Stimulated activated CD8-positive, alpha-beta memory T cell treated with anti-CD3 and anti-CD28 coated beads, Interleukin-12 subunit alpha, Interleukin-12 subunit beta, amount 100 ng/mL, for 1 hour (primary cell): ENCODE measurements around the gene CTNNA2.
"Not testable (repeated sequence)": the region's sequence is repeated elsewhere in the genome, so short reads cannot be mapped to it uniquely, and the experiment has no call there.

Experiments
- DNase-seq: peaks from one replicate; pipeline ENCODE4 v3.0.0-alpha.2; 2020; ENCODE audit warnings: low read depth

The CTNNA2 gene

DNA sequence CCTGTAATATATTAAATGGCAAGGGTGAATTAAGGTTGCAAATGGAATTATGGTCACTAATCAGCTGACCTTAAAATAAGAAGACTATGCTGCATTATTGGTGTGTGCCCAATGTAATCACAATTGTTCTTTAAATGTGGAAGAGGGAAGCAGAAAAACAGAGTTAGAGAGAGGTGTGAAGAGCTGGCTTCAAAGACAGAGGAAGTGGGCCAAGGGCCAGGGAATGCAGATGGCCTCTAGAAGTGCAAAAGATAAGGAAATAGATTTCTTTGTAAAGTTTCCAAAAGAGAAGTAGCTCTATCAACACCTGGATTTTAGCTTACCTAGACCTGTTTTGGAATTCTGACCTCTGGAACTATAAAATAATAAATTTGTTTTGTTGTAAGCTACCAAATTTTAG, 515.7 kb downstream of the CTNNA2 start:
- DNase-seq, result no peak

DNA sequence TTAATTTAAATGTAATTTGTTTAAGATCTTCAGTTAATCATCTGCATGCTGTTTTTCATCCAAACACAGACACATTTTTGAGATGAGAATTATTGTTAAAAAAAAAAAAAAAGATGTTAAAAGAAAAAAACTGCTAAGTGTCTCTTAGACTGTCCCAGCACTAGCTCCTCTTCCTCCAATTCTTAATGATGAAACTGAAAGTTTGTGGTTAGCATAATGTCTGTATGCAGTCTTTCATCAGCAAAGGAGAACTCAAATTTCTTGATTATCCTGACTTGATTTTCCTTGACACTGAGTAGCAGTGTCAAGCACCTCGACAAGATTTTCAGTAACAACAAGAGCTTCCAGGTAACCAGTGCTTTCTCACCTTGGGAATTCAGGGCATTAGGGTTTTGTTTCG, 517.3 kb downstream of the CTNNA2 start:
- DNase-seq, result no peak

DNA sequence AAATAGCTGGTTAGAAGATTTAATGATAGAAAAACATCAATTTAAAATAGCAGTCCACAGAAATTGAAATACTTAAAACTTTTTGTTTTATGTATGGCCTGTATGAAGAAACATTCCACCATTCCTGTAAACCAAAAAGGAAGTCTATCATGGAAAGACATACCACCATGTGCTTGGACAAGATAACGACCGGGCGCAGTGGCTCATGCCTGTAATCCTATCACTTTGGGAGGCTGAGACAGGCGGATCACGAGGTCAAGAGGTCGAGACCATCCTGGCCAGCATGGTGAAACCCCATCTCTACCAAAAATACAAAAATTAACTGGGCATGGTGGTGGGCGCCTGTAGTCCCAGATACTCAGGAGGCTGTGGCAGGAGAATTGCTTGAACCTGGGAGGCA, 519.8 kb downstream of the CTNNA2 start:
- not testable (repeated sequence) for DNase-seq

DNA sequence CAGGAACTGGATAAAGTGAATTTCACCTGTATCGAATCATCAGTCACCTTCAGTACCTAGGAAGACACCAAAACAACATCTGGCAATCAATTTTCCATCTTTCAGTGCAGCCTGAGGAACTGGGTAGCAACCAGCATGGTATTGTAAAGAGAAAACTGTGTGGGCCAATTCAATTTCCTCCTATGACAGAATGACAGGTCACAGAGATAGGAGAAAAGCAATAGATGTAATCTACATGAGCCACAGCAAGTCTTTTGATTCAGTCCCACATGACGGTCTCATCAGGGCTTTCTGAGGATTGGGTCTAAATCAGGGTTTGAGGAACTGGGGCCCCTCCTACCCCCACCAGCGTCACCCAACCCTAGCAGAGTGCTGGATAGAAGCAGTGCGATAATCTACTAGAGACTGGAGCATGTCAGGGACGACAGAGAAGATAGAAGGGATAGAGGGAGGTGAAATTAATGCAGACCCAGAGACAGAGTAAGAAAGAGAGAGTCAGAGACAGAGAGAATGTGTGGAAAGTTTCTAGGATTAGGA, 523.0 kb downstream of the CTNNA2 start:
- DNase-seq, result no peak

DNA sequence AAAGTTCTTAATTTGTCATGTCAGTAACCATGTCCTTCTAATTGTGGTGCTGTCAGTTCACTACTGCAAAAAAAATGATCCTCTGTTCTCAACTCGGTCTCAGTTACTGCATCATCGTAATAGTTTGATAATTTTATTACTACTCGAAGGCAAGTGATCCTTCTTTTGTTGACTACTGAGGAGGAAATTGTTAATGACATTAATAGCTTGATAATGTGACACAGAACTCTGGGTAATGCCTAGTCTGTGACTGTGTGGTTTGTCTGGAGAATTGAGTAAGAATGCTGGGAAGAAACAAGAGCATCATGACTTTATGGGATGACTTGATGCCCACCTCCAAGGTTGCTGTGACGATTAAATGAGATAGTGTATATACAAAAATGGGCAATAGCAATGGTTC, 524.5 kb downstream of the CTNNA2 start:
- no peak for DNase-seq

DNA sequence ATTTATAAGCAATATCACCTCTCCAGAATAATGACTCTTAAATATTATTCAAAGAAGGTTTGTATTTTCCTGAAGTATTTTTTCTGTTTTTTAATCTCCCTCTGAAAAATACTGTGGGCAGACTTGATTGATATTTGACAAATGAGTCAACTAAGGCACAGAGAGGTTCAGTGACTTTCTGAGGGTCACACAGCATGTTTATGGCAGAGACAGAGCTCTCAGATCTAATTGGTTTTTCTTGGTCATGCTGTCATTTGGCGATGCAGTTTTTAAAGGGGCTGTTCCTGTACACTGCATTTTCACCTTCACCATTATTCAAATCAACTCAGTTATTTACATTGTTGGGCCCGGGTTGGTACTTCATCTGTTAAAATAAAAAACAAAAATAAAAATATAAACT, 527.4 kb downstream of the CTNNA2 start:
- no peak for DNase-seq

DNA sequence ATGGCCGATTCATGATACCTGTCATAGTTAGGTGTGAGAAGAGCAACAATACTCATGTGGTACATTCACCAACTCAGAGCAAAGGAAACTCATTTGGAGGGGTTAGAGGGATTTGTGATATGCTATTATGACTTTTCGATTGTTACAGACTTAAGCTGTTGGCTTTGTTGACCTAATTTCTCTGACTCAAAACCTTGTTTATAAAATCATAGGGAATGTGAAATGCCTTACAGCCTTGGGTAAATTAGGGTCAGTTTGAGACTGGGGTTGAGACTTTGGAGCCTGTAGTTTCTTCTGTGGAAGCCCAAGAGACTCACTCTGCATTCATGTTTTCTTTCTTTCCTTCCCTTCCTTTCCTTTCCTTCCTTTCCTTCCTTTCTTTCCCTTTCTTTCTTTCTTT, 529.8 kb downstream of the CTNNA2 start:
- no peak for DNase-seq

DNA sequence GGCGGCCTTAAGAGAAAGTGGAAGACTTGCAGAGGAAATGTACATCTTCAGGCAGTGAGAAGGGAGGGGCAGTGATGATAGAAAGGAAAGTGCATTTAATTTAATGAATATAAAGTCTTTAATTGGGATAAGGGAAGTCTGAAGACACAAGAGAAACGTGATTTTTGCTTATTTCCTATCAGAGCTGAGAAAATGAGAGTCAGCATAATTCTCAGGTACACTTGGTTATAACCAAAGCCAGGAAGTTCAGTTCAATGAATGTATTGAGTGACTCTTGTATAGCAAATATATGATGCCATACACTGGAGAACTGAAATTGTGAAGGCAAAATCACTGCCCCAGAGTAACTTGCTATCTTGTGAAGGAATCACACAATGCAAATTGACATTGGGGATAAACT, 535.4 kb downstream of the CTNNA2 start:
- DNase-seq, result no peak

DNA sequence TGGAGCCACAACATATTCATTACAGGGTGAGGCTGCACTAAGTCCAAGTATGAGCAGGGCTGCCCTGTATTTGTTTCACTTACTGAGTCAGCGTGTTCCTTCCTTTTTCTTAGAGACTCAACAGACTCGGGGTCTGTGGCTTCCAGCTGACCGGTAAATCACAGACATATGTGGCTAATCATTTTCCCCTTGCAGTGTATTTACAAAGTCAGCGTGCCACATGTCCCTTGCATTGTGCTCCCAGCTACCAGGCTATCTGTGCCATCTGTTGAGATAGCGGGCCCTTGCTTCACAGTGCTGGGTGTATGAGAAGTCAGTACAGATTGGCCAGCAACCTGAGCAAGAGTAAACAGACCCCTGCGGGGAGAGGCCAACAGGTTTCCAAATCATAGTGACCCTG, 537.4 kb downstream of the CTNNA2 start:
- no peak for DNase-seq

DNA sequence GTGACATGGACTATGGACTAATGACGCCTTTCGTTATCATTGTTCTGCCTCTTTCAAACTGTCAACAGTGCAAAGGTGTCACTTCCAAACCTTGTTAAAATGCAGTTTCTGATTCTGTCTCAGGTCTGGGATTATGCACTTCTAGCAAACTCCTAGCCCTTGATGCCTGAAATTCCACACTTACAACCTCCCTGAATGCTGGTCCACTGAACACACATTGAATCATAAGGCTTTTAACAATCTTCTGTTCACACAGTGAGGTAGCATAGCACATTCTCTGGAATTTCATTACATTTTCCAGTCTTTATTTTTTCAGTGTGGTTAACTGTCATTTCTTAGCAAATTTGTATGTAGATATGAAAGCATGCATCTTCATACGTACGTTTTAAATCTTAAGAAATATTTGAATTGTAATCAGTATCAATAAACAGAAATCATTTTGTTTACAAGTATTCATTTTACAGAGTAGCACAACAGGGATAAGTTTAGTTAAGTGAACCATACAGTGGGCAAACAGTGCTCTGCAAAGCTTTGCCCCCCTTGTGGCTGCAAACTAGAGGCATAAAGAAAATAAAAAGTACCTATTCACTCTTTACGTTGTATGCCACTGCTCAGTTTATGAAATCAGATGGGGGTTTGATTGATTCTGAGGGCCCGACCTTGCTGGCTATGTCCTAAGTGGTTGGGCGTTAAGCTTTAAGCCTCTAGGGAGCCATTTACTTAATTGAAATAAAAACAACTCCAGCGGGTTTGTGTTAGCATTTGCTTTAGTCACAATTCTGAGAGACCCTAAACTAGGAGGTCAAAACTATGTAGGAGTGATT, 540.9 kb downstream of the CTNNA2 start:
- DNase-seq, result no peak

DNA sequence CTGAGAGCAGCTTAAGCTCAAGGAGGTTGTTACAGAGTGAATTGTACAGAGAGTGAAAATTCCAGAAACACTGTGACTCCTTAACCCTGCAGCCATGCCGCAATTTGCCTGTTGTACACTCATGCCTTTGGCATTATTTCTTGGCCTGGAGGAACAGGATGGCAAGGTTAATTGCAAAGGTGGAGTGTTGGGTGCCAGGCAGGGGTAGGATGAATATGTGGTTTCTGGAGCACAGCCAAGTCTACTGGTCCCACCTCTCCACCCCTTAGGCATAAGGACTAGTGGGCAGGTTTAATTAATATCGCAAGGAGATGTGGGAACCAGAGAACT, 541.5 kb downstream of the CTNNA2 start:
- DNase-seq, result no peak

DNA sequence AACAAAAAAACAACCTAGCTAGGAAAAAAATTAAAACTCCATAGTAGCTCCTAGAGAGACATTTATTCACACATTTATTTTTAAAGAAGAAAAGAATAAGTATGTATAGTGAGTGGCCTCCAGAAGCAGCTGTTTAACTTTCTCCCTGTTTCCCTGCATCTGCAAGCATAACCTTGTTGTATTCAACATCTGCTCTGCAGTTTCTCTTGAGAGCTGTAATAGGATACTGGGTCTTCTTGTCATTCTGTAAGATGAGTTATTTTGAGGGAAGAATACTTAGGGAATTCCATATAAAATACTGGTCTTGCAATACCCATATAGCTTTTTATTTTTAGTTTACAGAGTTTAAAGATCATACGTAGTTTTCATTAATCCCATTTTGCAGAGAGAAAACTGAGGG, 545.1 kb downstream of the CTNNA2 start:
- DNase-seq, result no peak

DNA sequence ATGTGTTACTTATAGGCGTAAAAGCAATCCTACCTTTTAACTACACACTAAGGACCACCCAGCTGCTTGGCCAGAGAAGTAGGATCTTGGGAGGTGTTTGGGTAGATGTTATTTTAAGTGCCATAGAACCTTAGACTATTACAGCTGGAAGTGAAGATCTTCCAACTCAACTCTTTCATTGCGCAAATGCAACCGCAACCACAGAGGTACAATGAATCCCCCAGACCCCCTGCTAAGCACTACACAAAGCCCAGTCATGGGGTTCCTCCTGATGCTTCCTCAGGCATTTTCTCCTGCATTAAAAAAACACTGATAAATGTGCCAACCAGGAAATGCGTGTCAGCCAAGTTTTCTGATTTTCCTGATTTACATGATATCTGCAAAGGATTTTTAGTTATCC, 545.7 kb downstream of the CTNNA2 start:
- no peak for DNase-seq

DNA sequence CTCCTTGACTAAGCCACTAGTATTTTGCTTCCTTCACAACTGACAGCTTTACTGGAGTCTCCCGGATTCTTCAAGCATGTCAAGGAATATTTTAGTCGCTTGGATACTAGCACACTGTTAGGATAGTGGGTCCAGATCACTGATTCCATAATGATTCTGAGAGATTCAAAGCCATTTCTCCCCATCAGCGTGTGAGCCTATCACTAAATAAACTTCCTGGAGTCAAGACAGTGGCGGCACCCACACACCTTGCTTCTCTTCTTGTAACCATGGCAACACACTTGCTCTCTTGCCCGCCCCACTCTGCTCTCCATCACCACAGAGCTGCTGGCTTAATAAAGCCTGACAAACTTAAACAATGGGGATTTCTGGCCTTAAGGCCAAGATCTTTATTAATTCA, 546.6 kb downstream of the CTNNA2 start:
- DNase-seq, result no peak

DNA sequence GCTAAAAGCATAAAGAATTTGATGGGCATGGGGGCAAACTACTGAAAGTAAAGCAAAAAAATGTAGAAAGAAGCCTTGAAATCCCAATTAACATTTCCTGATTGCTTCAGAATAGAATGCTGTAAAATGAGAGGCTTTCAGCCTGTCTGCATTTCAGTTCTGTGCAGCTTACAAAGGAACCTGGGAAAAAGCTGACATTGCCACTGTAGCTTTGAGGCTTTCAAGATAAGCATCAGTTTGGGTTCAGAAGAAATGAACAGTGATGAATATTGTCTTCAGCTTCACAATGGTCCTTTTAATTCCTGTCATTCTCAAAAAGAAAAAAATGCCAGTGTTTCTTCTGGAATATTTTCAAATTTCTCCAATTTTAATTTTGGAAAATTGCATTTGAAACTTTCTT, 549.0 kb downstream of the CTNNA2 start:
- DNase-seq, result no peak

DNA sequence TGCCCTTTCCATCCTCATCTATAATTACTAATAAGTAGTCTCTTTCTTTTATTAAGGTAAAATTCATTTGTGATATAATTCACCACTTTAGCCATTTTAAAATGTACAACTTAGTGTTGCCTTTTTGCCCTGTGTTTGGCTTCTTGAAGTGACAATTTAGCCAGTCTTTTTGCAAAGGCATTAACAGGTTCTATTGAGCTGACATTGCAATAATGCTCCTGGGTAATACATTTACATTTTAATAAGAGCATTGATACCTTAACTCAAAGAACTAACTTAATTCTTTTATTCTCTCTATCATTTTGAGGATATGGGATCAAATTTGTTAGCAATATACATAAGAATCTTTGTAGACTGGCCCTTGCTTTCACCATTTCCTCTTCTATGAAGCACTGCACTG, 549.4 kb downstream of the CTNNA2 start:
- DNase-seq, result no peak

DNA sequence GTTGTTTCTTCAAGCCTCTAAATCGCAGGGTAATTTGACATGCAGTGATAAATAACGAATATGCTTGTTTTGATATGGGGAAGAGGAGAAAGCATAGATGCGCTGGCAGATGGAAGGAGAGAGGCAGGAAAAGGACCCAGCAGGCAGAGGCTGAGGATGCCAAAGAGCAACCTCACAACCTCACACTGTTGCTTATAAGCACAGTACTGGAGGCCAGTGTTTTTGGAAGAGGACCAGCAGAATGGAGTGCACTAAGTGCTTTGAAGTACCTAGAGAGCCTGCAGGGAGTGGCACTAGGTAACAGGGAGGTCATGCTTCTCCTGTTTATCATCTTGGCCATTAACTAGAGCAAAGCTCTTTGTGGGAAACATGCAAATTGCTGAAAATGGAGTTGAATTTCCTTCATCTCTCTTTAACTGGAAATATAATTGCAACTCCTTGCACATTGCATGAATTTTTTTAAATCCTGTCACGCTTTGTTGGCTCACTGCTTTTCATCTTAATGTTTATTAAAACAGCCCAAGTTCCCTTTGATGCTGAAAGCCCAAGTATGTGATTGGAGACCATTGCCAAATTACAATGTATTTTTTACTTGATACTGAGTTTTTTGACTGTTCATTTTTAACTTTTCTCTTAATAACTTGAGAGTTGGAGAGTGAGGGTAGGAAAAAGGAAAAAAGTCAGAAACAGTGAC, 555.3 kb downstream of the CTNNA2 start:
- no peak for DNase-seq

DNA sequence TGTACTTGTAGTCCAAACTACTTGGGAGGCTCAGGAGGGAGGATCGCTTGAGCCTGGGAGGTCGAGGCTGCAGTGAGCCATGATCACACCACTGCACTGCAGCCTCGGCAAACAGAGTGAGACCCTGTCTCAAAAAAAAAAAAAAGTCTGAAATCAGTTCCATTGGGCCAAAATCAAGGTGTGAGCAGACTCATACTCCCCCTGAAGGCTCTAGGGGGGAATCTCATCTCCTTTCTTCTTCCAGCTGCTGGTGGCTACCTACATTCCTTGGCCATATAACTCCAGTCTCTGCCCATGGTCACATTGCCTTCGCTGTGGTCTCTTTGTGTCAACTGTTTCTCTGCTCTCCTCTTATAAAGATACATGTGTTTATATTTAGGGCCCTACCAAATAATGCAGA, 557.7 kb downstream of the CTNNA2 start:
- no peak for DNase-seq

DNA sequence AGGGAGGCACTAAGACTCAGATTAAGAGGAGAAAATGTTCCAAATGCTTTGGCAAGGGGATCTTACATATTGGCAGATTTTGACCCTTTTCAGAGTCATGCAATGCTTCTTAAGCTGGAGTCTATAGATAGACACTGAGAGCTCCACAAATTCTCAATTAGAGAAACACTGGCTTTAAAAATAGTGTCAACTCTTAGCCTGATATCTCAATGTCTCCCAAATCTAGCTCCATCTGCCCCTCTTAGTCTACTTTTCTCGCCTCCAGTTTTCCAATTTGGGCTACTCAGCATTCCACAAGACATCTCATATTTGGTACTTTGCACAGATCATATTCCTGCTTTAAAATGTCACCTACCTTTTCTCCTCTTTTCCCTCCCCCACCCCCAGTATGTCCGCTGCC, 559.1 kb downstream of the CTNNA2 start:
- no peak for DNase-seq

DNA sequence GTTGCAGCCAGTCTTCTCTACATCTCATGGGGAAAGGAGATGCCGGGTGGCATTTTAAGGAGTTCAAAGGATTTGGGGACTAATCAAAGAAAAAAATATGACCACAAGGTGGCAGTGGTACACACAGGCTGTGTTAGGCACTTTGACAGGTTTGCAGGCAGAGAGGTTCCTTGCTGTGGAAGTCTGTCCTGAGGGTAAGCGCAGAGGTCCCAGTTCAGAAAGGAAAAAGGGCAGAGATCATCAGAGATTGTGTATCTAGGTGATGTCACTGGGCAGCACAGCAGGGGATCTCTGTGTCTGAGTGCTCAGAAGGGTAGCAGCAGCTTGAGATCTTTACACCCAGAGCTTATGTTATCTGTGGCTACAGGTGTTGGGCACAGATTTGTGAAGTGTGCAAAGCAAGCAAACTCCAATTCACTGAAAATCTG, 560.3 kb downstream of the CTNNA2 start:
- DNase-seq, result no peak

DNA sequence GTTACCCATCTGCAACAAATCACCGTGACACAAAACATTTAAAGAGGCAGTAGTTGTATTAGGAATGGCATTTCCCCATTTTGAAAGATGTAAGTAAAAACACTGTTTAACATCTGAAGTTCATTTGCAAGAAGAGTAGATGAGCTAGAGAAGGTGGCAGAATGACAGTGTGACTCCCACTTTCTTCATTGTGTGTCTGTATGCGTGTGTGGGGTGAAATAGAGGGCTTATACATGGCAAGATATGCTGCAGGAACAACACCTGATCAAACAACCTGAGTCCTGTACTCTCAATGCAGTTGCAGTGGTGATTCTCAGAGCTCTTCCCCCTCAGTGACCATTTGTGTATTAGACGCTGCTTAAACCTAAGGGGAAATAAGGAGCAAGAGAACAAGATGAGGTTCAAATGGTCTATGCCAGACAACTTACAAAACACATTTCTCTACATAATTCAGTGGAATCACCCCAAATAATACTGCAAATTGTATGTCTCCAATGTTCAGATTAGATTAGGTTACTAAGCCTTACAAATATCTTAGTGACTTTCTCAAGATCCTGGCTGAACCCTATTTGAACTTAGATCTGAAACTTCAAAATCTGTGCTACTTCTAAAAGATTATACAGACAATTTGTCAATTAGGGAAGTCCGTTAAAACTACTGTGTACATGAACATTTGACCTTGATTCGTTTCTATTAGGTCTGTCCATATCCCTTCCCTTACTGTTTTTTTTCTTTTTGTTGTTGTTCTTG, 561.6 kb downstream of the CTNNA2 start:
- DNase-seq, result no peak

DNA sequence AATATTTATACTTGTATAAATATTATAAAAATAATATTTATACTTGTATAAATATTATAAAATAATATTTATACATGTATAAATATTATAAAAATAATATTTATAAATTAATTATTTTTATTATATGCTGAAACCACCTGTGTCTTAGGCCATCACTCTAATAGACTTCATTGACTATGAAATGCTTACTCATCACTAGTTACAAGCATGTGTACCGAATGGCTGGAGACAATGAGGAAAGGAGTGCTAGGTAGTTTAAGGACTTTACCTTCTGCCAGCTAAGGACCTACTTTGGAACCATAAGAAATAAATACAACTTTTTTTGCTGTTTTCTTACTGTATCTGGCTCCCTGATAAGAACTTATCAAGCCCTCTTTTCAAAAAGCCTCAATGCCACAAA, 562.9 kb downstream of the CTNNA2 start:
- no peak for DNase-seq
